Stimulated activated CD8-positive, alpha-beta memory T cell treated with anti-CD3 and anti-CD28 coated beads, Interleukin-7, amount 100 ng/mL, for 4 hours (primary cell): Measurements from ENCODE around the gene EPHA8.

Experiments
- DNase-seq, 2 donors: peaks; one replicate each; pipeline ENCODE4 v3.0.0-alpha.2; 2020; ENCODE audit warnings: low read depth in 2 of 2

EPHA8 gene

GRCh38 chr1:22536506-22536905 lies 26.8 kb upstream of the EPHA8 start:
- no peak for DNase-seq

GRCh38 chr1:22537441-22538139 lies 25.7 kb upstream of the EPHA8 start:
- no peak for DNase-seq

GRCh38 chr1:22539510-22540118 lies 23.7 kb upstream of the EPHA8 start:
- DNase-seq, result no peak

- no peak for DNase-seq
These were observed 23.0 kb upstream of the EPHA8 start for GRCh38 chr1:22540337-22540736.

GRCh38 chr1:22542886-22543285 lies 20.4 kb upstream of the EPHA8 start:
- no peak for DNase-seq

GRCh38 chr1:22543679-22544078 lies 19.6 kb upstream of the EPHA8 start:
- no peak for DNase-seq

GRCh38 chr1:22544606-22545005 lies 18.7 kb upstream of the EPHA8 start:
- DNase-seq, result no peak

GRCh38 chr1:22545141-22545540 lies 18.1 kb upstream of the EPHA8 start:
- DNase-seq, result no peak

- DNase-seq, result no peak
These were observed 16.0 kb upstream of the EPHA8 start for GRCh38 chr1:22547186-22547817.

- DNase-seq, result no peak
These were observed 15.3 kb upstream of the EPHA8 start for GRCh38 chr1:22547818-22548462.

GRCh38 chr1:22550021-22550420 lies 13.3 kb upstream of the EPHA8 start:
- DNase-seq, result no peak

GRCh38 chr1:22551591-22551990 lies 11.7 kb upstream of the EPHA8 start:
- DNase-seq, result no peak

GRCh38 chr1:22552021-22552420 lies 11.3 kb upstream of the EPHA8 start:
- DNase-seq, result no peak

GRCh38 chr1:22553104-22553880 lies 10.0 kb upstream of the EPHA8 start:
- no peak for DNase-seq

GRCh38 chr1:22553991-22554522 lies 9.2 kb upstream of the EPHA8 start:
- DNase-seq, result no peak

GRCh38 chr1:22555371-22555656 lies 8.0 kb upstream of the EPHA8 start:
- DNase-seq, result no peak

GRCh38 chr1:22556391-22557104 lies 6.7 kb upstream of the EPHA8 start:
- no peak for DNase-seq

GRCh38 chr1:22557341-22557950 lies 5.8 kb upstream of the EPHA8 start:
- DNase-seq, result no peak

GRCh38 chr1:22563671-22564602 lies 648 bp downstream of the EPHA8 start:
- DNase-seq, result no peak

- DNase-seq, result no peak
These were observed 2.9 kb downstream of the EPHA8 start for GRCh38 chr1:22566161-22566560.
